K562 (cell line): ENCODE results near the gene SLC25A2. TPM values are rescaled to one million over a fixed set of nuclear protein-coding genes. Genes with fewer than 3 reads are reported as not detected.
A peak's percentile ranks its signal among the peaks of the same experiment; 100 is the strongest.

Experiments used
- CBX2 ChIP-seq: fragments of 200-600 bp; sonication (generic); IDR thresholded peaks from one replicate; pipeline ENCODE4 v1.6.1; 2012; ENCODE audit warnings: mild to moderate bottlenecking, low read length, inconsistent platforms; ENCODE audit not compliant: insufficient read depth, poor library complexity, severe bottlenecking
- CBX3 ChIP-seq, 2 experiments: IDR thresholded peaks; 1 replicate in 1 of 2; 2 replicates in 1 of 2; pipeline ENCODE4 v1.6.1; 2012; ENCODE audit warnings: inconsistent platforms in 2 of 2, low read length in 2 of 2, borderline replicate concordance in 1 of 2, control low read depth in 1 of 2
- DNMT1 ChIP-seq: fragments of 450-650 bp; IDR thresholded peaks from 2 replicates; pipeline ENCODE4 v1.6.1; 2016; ENCODE audit warnings: antibody characterized with exemption, mild to moderate bottlenecking
- FOXO4 ChIP-seq: fragments of 450-650 bp; formaldehyde crosslinking; IDR thresholded peaks from 2 replicates; pipeline ENCODE4 v1.4.0; 2020; ENCODE audit warnings: mild to moderate bottlenecking, moderate library complexity
- KDM4B ChIP-seq, 2 experiments: fragments of 450-650 bp in 1 of 2; sonication (generic) in 1 of 2; IDR thresholded peaks; 2 replicates each; pipeline ENCODE4 v1.6.1; 2016 to 2017; ENCODE audit warnings: borderline replicate concordance in 2 of 2, antibody characterized with exemption in 1 of 2, low read depth in 1 of 2, mild to moderate bottlenecking in 1 of 2
- KLF16 ChIP-seq: IDR thresholded peaks from 2 replicates; pipeline ENCODE4 v1.6.1; 2016; ENCODE audit warnings: antibody characterized with exemption
- NR1H2 ChIP-seq: sonication (generic); formaldehyde crosslinking; IDR thresholded peaks from 2 replicates; pipeline ENCODE4 v1.4.0; 2020; ENCODE audit warnings: mild to moderate bottlenecking, missing genetic modification reagents
- NR3C1 ChIP-seq: sonication (generic); formaldehyde crosslinking; IDR thresholded peaks from 2 replicates; pipeline ENCODE4 v1.8.1; 2022; ENCODE audit warnings: missing genetic modification reagents
- NR4A1 ChIP-seq, 2 experiments: fragments of 250-450 bp in 1 of 2; fragments of 450-650 bp in 1 of 2; sonication (Bioruptor Pico) in 1 of 2; IDR thresholded peaks; 2 replicates each; pipeline versions ENCODE4 v1.4.0 to v1.6.1; 2016 to 2020; ENCODE audit warnings: mild to moderate bottlenecking in 2 of 2, missing compliant biosample characterization in 1 of 2, missing genetic modification characterization in 1 of 2, moderate library complexity in 1 of 2
- PML ChIP-seq: IDR thresholded peaks from 2 replicates; pipeline ENCODE4 v1.6.1; 2012; ENCODE audit warnings: low read length, inconsistent platforms
- PPARD ChIP-seq: fragments of 250-450 bp; sonication (Bioruptor Pico); IDR thresholded peaks from 2 replicates; pipeline ENCODE4 v1.8.0; 2022; ENCODE audit warnings: inconsistent platforms, mild to moderate bottlenecking, moderate library complexity
- PREB ChIP-seq: sonication (generic); formaldehyde crosslinking; IDR thresholded peaks from 2 replicates; pipeline ENCODE4 v1.8.1; 2023; ENCODE audit warnings: mild to moderate bottlenecking, missing genetic modification reagents
- SMAD2 ChIP-seq: fragments of 150-350 bp; IDR thresholded peaks from 2 replicates; pipeline ENCODE4 v1.6.1; 2014; ENCODE audit warnings: low read depth, mild to moderate bottlenecking, low read length
- SNIP1 ChIP-seq: fragments of 450-650 bp; IDR thresholded peaks from 2 replicates; pipeline ENCODE4 v1.7.1; 2017; ENCODE audit warnings: low read depth, mild to moderate bottlenecking
- ZBTB34 ChIP-seq: fragments of 250-450 bp; sonication (Bioruptor Pico); IDR thresholded peaks from 2 replicates; pipeline ENCODE4 v1.8.0; 2021; ENCODE audit warnings: mild to moderate bottlenecking, moderate library complexity
- ZNF77 ChIP-seq: fragments of 250-450 bp; sonication (Bioruptor Pico); IDR thresholded peaks from 2 replicates; pipeline ENCODE4 v1.5.0; 2020
- polyA plus RNA-seq, 8 experiments: library from polyadenylated mRNA; depleted of rRNA in 4 of 8; stranded (reverse) in 5 of 8; unstranded in 3 of 8; fragments of >200 nt; fragmentation: Nextera tagmentation in 2 of 8; fragmentation: Illumina TruSeq in 1 of 8; extraction: Ambion mirVana in 2 of 8; extraction: Trizol in 1 of 8; gene quantifications; 2 replicates each; pipeline versions ENCODE4 v1.2.1 to v1.2.3, GENCODE V29; 2011 to 2014; ENCODE audit warnings: inconsistent platforms in 1 of 8, missing spikeins in 1 of 8
- total RNA-seq, 7 experiments: library from RNA; depleted of rRNA in 6 of 7; stranded (reverse); fragments of >200 nt in 6 of 7; fragmentation: Illumina TruSeq in 2 of 7; extraction: Trizol in 2 of 7; gene quantifications; 2 replicates each; pipeline versions ENCODE4 v1.2.1 to v1.2.3, GENCODE V29; 2011 to 2021; ENCODE audit warnings: low replicate concordance in 1 of 7
- TF ChIP-seq, protein P1 (sequence below): fragments of 450-650 bp; formaldehyde crosslinking; conservative IDR thresholded peaks from 2 replicates; pipeline ENCODE4 v1.4.0; 2022; ENCODE audit warnings: mild to moderate bottlenecking, missing genetic modification characterization
- TF ChIP-seq, protein P2 (sequence below): fragments of 250-450 bp; sonication (Bioruptor Pico); IDR thresholded peaks from 2 replicates; pipeline ENCODE4 v1.5.0; 2021; ENCODE audit warnings: mild to moderate bottlenecking, moderate library complexity

The SLC25A2 gene
- total and polyA plus RNA-seq, 9 of the 15 experiments (the other 6 are each of a cell fraction or from before 2014, with no cell fraction given) = 0.09 to 0.11 (median 0.11) TPM; not detected in 6

DNA sequence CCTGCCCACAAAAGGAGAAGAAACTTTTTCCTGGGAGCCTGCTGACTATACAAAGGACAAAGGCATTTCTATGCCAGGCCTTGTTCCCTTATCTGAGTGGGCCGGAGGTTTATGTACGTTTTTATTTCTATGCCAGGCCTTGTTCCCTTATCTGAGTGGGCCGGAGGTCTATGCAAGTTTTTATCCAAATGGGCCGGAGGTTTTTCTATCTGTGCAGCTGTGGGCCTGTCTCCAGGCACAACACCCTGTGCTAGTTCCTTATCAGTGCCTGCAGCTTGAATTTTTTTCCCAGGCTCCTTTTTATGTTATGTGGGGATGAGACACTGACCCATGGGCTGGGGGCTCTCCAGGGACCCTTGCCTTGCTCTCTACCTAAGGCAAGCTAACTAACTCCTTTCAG is 5.5 kb downstream of the SLC25A2 start (continued):
- TF ChIP-seq, protein P1, sequence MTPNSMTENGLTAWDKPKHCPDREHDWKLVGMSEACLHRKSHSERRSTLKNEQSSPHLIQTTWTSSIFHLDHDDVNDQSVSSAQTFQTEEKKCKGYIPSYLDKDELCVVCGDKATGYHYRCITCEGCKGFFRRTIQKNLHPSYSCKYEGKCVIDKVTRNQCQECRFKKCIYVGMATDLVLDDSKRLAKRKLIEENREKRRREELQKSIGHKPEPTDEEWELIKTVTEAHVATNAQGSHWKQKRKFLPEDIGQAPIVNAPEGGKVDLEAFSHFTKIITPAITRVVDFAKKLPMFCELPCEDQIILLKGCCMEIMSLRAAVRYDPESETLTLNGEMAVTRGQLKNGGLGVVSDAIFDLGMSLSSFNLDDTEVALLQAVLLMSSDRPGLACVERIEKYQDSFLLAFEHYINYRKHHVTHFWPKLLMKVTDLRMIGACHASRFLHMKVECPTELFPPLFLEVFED (CRISPR knock-in tag) = no peak
- TF ChIP-seq PPARD (no peak), PREB (no peak), ZNF77 (no peak), NR3C1 (CRISPR knock-in tag) (no peak), SNIP1 (no peak), DNMT1 (no peak), CBX2 (no peak), KDM4B (IDR thresholded peaks at IDR 0.05; ENCODE audit: borderline replicate concordance in 2 of 2, low read depth in 1 of 2) (no peak), KLF16 (peak; percentile 90), ZBTB34 (CRISPR knock-in tag) (no peak), NR4A1 (CRISPR knock-in tag; IDR thresholded peaks at IDR 0.05) (no peak), NR4A1 (tag; IDR thresholded peaks at IDR 0.05) (no peak), SMAD2 (no peak), CBX3 (IDR thresholded peaks at IDR 0.05; ENCODE audit: borderline replicate concordance in 1 of 2, low read length in 2 of 2) (no peak), FOXO4 (no peak), NR1H2 (CRISPR knock-in tag) (no peak), PML (peak; percentile 87)
- TF ChIP-seq, protein P2, sequence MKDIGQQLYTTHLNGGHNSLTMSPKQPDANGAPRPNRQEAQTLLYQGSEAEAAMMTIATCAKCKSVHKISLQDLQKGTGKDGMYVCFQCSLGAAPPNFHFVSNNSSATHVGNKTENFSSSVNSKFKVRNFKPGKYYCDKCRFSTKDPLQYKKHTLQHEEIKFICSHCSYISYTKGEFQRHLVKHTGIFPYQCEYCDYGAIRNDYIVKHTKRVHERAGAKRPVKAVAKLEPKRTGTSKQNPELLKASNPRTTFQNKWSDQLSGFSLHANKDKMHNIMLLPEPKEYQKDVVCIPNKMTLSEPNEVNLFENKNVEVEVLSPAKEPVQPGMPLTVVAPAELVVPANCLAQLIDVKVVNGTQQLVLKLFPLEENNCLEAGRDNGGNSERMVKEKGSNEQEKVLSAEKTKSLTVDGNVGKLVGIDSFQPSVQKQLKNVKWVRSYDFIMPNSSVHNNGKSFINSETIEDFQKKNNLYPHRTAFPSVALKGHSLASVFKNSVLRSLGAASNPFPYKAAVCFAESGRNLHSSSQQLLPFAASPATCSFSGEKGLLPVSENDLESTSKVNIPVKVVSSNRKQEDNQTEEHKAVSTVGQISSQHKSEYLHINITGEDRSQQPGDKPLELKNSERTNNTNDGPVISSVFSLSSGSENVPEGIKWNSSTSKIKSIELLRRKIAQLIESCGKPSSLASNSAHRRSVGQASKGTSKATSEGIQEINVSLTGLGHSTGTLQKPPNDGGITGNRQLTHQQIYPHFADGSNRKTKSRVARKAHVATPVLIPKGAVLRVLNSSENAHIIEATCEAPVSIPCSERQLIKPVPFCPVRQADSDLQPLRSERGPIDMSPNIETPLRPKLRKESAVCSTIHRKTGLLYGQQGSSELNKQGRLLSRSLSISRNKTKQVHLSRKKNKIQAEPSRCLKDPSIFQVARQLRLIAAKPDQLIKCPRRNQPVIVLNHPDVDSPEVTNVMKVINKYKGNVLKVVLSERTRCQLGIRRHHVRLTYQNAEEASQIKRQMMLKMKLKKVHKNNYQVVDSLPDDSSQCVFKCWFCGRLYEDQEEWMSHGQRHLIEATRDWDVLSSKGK = no peak
